HepG2 (cell line): ENCODE data around the gene SH3PXD2A. TPM values are rescaled to one million over a fixed set of nuclear protein-coding genes. Genes with fewer than 3 reads are reported as not detected.

Experiments used
- FOXJ3 ChIP-seq: sonication (generic); formaldehyde crosslinking; IDR thresholded peaks from 2 replicates; pipeline ENCODE4 v1.4.0; 2020; ENCODE audit warnings: missing genetic modification reagents, mild to moderate bottlenecking, borderline replicate concordance
- NR2F2 ChIP-seq: IDR thresholded peaks from 2 replicates; pipeline ENCODE4 v1.6.1; 2012; ENCODE audit warnings: low read depth, inconsistent platforms, borderline replicate concordance
- PHF8 ChIP-seq: sonication (generic); formaldehyde crosslinking; IDR thresholded peaks from 2 replicates; pipeline ENCODE4 v1.5.0; 2020; ENCODE audit warnings: missing genetic modification reagents
- RCOR2 ChIP-seq: IDR thresholded peaks from 2 replicates; pipeline ENCODE4 v1.6.1; 2016; ENCODE audit warnings: missing biosample characterization, missing genetic modification reagents
- RORA ChIP-seq: sonication (generic); formaldehyde crosslinking; IDR thresholded peaks from 2 replicates; pipeline ENCODE4 v1.5.0; 2020; ENCODE audit warnings: mild to moderate bottlenecking, missing genetic modification reagents, moderate library complexity
- SNAPC5 ChIP-seq: sonication (generic); formaldehyde crosslinking; IDR thresholded peaks from 2 replicates; pipeline ENCODE4 v1.8.1; 2023; ENCODE audit warnings: mild to moderate bottlenecking, missing genetic modification reagents, borderline replicate concordance
- SOX13 ChIP-seq, 3 experiments: fragments of 450-650 bp in 1 of 3; sonication (generic) in 1 of 3; formaldehyde crosslinking in 1 of 3; IDR thresholded peaks in 2 of 3; conservative IDR thresholded peaks in 1 of 3; 2 replicates each; pipeline versions ENCODE4 v1.5.0 to v1.6.1; 2016 to 2020; ENCODE audit warnings: antibody characterized with exemption in 1 of 3, mild to moderate bottlenecking in 1 of 3, missing compliant biosample characterization in 1 of 3, missing genetic modification reagents in 1 of 3, moderate library complexity in 1 of 3
- STAG1 ChIP-seq: sonication (generic); formaldehyde crosslinking; IDR thresholded peaks from 2 replicates; pipeline ENCODE4 v1.4.0; 2020; ENCODE audit warnings: missing genetic modification reagents
- ZFP36L1 ChIP-seq: sonication (generic); formaldehyde crosslinking; IDR thresholded peaks from 2 replicates; pipeline ENCODE4 v1.8.0; 2022; ENCODE audit warnings: mild to moderate bottlenecking, missing genetic modification reagents, moderate library complexity
- ZMYM3 ChIP-seq: sonication (generic); formaldehyde crosslinking; IDR thresholded peaks from 2 replicates; pipeline ENCODE4 v1.5.1; 2020; ENCODE audit warnings: mild to moderate bottlenecking, missing genetic modification reagents
- ZMYM4 ChIP-seq: sonication (generic); formaldehyde crosslinking; IDR thresholded peaks from 2 replicates; pipeline ENCODE4 v1.8.1; 2023; ENCODE audit warnings: mild to moderate bottlenecking, missing genetic modification reagents
- ZNF281 ChIP-seq: sonication (generic); formaldehyde crosslinking; IDR thresholded peaks from 2 replicates; pipeline ENCODE4 v1.4.0; 2020; ENCODE audit warnings: missing genetic modification reagents, borderline replicate concordance
- ZNF607 ChIP-seq: sonication (generic); formaldehyde crosslinking; IDR thresholded peaks from 2 replicates; pipeline ENCODE4 v1.5.1; 2020; ENCODE audit warnings: missing genetic modification reagents, mild to moderate bottlenecking, borderline replicate concordance
- polyA plus RNA-seq, 8 experiments: library from polyadenylated mRNA; depleted of rRNA in 3 of 8; stranded (reverse) in 7 of 8; unstranded in 1 of 8; fragments of >200 nt; fragmentation: Illumina TruSeq in 4 of 8; extraction: Trizol in 4 of 8; gene quantifications; 2 replicates each; pipeline versions ENCODE4 v1.2.1 to v1.2.3, GENCODE V29; 2011 to 2016; ENCODE audit warnings: low read depth in 4 of 8, missing spikeins in 1 of 8, mixed read lengths in 1 of 8; ENCODE audit not compliant: insufficient read depth in 1 of 8
- total RNA-seq, 5 experiments: library from RNA; depleted of rRNA; stranded (reverse); fragments of >200 nt; fragmentation: Illumina TruSeq; extraction: Trizol; gene quantifications; 2 replicates each; pipeline ENCODE4 v1.2.3, GENCODE V29; 2016; ENCODE audit warnings: low read depth in 1 of 5
- TF ChIP-seq, protein P1 (sequence below): sonication (generic); formaldehyde crosslinking; IDR thresholded peaks from 2 replicates; pipeline ENCODE4 v1.5.0; 2020; ENCODE audit warnings: mild to moderate bottlenecking, missing genetic modification reagents
- TF ChIP-seq, protein P2 (sequence below): sonication (generic); formaldehyde crosslinking; conservative IDR thresholded peaks from 2 replicates; pipeline ENCODE4 v1.4.0; 2020; ENCODE audit warnings: missing genetic modification reagents
- TF ChIP-seq, protein P3 (sequence below): sonication (generic); formaldehyde crosslinking; IDR thresholded peaks from 2 replicates; pipeline ENCODE4 v1.4.0; 2020; ENCODE audit warnings: missing genetic modification reagents
- TF ChIP-seq, protein P4 (sequence below): sonication (generic); formaldehyde crosslinking; IDR thresholded peaks from 2 replicates; pipeline ENCODE4 v1.8.0; 2023; ENCODE audit warnings: mild to moderate bottlenecking, missing genetic modification reagents

SH3PXD2A gene
- total and polyA plus RNA-seq, 2 of the 13 experiments (the other 11 are each of a cell fraction or from before 2014, with no cell fraction given): 11.1 to 11.3 TPM

GRCh38 chr10:103793920-103794883 lies 61.2 kb downstream of the SH3PXD2A start (continued):
- TF ChIP-seq SOX13 (IDR thresholded peaks at IDR 0.05) (peak; percentile 92), SOX13 (CRISPR knock-in tag; conservative IDR thresholded peaks at IDR 0.05 in 1 of 2, IDR thresholded peaks at IDR 0.05 in 1 of 2) (peak in 1 of 2 experiments; percentile 97; a peak in 2 of 4 replicates), ZFP36L1 (CRISPR knock-in tag) (no peak; the same call in 1 of the 2 replicates), RORA (CRISPR knock-in tag) (0 out of 2 replicates have a peak, but pooled peaks have one; percentile 90), ZMYM4 (CRISPR knock-in tag) (peak; percentile 88), ZMYM3 (CRISPR knock-in tag) (peak; percentile 85), NR2F2 (peak; percentile 95), STAG1 (CRISPR knock-in tag) (no peak; the same call in 1 of the 2 replicates), ZNF281 (CRISPR knock-in tag) (peak; percentile 80), PHF8 (CRISPR knock-in tag) (peak; percentile 32; the same call in 1 of the 2 replicates), SNAPC5 (CRISPR knock-in tag) (no peak), FOXJ3 (peak; percentile 88; the same call in 1 of the 2 replicates), ZNF607 (CRISPR knock-in tag) (peak; percentile 84), RCOR2 (CRISPR knock-in tag) (peak; percentile 94)
- TF ChIP-seq, protein P1, sequence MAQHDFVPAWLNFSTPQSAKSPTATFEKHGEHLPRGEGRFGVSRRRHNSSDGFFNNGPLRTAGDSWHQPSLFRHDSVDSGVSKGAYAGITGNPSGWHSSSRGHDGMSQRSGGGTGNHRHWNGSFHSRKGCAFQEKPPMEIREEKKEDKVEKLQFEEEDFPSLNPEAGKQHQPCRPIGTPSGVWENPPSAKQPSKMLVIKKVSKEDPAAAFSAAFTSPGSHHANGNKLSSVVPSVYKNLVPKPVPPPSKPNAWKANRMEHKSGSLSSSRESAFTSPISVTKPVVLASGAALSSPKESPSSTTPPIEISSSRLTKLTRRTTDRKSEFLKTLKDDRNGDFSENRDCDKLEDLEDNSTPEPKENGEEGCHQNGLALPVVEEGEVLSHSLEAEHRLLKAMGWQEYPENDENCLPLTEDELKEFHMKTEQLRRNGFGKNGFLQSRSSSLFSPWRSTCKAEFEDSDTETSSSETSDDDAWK (CRISPR knock-in tag): no peak
- TF ChIP-seq, protein P2, sequence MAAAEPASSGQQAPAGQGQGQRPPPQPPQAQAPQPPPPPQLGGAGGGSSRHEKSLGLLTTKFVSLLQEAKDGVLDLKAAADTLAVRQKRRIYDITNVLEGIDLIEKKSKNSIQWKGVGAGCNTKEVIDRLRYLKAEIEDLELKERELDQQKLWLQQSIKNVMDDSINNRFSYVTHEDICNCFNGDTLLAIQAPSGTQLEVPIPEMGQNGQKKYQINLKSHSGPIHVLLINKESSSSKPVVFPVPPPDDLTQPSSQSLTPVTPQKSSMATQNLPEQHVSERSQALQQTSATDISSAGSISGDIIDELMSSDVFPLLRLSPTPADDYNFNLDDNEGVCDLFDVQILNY (CRISPR knock-in tag): no peak
- TF ChIP-seq, protein P3, sequence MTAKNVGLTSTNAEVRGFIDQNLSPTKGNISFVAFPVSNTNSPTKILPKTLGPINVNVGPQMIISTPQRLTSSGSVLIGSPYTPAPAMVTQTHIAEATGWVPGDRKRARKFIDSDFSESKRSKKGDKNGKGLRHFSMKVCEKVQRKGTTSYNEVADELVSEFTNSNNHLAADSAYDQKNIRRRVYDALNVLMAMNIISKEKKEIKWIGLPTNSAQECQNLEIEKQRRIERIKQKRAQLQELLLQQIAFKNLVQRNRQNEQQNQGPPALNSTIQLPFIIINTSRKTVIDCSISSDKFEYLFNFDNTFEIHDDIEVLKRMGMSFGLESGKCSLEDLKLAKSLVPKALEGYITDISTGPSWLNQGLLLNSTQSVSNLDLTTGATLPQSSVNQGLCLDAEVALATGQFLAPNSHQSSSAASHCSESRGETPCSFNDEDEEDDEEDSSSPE (CRISPR knock-in tag): peak; percentile 51
- TF ChIP-seq, protein P4, sequence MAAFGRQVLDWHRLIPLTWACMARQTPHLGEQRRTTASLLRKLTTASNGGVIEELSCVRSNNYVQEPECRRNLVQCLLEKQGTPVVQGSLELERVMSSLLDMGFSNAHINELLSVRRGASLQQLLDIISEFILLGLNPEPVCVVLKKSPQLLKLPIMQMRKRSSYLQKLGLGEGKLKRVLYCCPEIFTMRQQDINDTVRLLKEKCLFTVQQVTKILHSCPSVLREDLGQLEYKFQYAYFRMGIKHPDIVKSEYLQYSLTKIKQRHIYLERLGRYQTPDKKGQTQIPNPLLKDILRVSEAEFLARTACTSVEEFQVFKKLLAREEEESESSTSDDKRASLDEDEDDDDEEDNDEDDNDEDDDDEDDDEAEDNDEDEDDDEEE: no peak
